Measurements from ENCODE around the gene YTHDF2.

YTHDF2 gene

DNA sequence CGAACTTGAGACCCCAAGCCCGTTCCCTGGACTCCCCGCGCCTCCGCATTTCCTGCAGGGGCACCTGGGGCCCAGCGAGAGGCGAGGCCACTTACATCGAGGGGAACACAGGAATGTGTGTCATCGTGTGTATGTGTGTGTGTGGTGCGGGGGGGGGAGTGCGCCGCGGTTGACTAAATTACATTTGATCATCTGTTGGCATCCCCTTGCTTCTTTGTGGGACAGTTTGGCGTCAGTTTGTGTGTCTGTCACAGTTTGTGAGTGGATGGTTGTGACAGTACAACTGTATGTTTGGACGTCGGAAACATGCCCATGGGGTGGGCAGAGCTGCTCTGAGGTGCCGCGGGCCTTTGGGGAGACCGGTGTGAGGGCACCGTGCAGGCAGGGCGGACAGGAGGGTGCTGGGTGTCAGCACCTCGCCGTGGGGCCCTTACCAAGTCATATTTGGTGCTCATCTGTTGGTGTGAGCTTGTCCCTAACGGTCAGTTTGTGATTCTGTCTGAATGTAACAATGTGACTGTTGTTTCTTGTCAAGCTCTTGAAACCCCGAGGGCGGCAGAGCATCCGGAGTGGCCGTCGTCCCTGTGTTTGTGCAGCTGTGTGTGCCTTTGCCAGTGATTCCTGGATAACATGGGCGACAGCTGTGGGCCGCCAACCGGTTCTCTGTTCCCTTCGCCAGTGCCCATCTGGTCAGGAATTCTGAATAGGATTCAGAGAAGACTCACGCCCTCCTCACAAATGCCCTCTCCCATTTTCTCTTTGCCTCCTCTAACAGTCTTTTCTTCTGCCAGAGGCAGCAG, 76.1 kb downstream of the YTHDF2 start:
- no peak overlapping the region for H2BK5ac ChIP-seq (ENCODE audit: low read length)
- peaks cover 4% of the 10 kb centered on the region for H3K27me3 ChIP-seq (ENCODE audit: insufficient read depth, low read length, poor library complexity)
- no CpG with 5 or more reads among the region's 34 CpGs for WGBS (ENCODE audit: extremely low coverage, insufficient coverage, low lambda C conversion rate)
- no peaks in the 10 kb centered on the region for H3K79me2 ChIP-seq (ENCODE audit: control insufficient read depth, insufficient read depth, low read length)
- H3K36me3 ChIP-seq (ENCODE audit: control insufficient read depth, insufficient read depth, low read length) = no peaks in the 10 kb centered on the region
- no peak overlapping the region for H2BK15ac ChIP-seq (replicated peaks; ENCODE audit: low read depth)
- no peak overlapping the region for H3K4ac ChIP-seq (ENCODE audit: low read depth, low read length)
- no peak overlapping the region for H3K27ac ChIP-seq (ENCODE audit: low read depth, low read length)
- peak overlapping the region; percentile 55 for H3K4me2 ChIP-seq (ENCODE audit: low read length)
- H3K23ac ChIP-seq (ENCODE audit: low read length) = peak overlapping the region; percentile 67
- H3K18ac ChIP-seq (ENCODE audit: low read length) = no peak overlapping the region
- no peak overlapping the region for H2AK5ac ChIP-seq (ENCODE audit: low read length)
- no peak overlapping the region for H2BK120ac ChIP-seq (ENCODE audit: low read depth, low read length)
- peak overlapping the region; percentile 84 for H3K56ac ChIP-seq (ENCODE audit: low read length)
- no peaks in the 10 kb centered on the region for H3K79me1 ChIP-seq (ENCODE audit: low read length)
- DNase-seq = no peak
- H4K8ac ChIP-seq (ENCODE audit: low read depth, low read length) = no peak overlapping the region
- H3K9ac ChIP-seq (ENCODE audit: low read length) = peak overlapping the region; percentile 46
- no peaks in the 10 kb centered on the region for H3K4me1 ChIP-seq (ENCODE audit: control insufficient read depth, low read depth, low read length)
- no peak overlapping the region for H3K4me3 ChIP-seq (ENCODE audit: low read length)
- H4K5ac ChIP-seq (ENCODE audit: low read length) = no peak overlapping the region

DNA sequence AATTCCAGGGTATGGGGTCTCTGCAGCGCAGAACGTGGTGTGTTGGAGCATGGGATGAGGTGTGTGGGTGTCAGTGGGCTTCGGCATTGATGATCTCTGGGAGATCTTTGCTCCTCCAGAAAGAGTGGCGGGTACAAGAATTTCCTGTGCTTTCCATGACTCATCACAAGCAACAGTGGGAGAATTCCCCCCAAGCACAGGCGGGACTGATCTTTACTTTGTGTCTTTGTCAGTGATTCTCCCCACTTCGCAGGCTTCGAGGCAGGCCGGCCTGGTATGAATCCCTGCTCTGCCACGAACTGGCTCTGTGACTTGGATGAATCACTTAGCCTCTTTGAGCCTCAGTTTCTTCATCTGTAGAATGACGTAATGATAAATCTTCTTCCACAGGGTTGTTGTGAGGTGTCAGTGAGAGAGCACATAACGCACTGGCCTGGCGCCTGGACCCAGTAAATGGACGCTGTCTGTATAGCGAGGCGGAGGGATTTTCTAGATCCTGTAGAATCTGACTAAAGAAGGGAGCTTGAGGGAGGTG, 77.3 kb downstream of the YTHDF2 start:
- H2BK5ac ChIP-seq (ENCODE audit: low read length) = no peak overlapping the region
- H3K18ac ChIP-seq (ENCODE audit: low read length) = no peak overlapping the region
- no peak for DNase-seq
- H3K4me1 ChIP-seq (ENCODE audit: control insufficient read depth, low read depth, low read length) = no peaks in the 10 kb centered on the region
- peaks cover 4% of the 10 kb centered on the region for H3K27me3 ChIP-seq (ENCODE audit: insufficient read depth, low read length, poor library complexity)
- H4K5ac ChIP-seq (ENCODE audit: low read length) = no peak overlapping the region
- H3K4ac ChIP-seq (ENCODE audit: low read depth, low read length) = no peak overlapping the region
- no peak overlapping the region for H2AK5ac ChIP-seq (ENCODE audit: low read length)
- H3K36me3 ChIP-seq (ENCODE audit: control insufficient read depth, insufficient read depth, low read length) = no peaks in the 10 kb centered on the region
- no peak overlapping the region for H3K9ac ChIP-seq (ENCODE audit: low read length)
- no CpG with 5 or more reads among the region's 15 CpGs for WGBS (ENCODE audit: extremely low coverage, insufficient coverage, low lambda C conversion rate)
- no peak overlapping the region for H3K23ac ChIP-seq (ENCODE audit: low read length)
- no peak overlapping the region for H3K27ac ChIP-seq (ENCODE audit: low read depth, low read length)
- H4K8ac ChIP-seq (ENCODE audit: low read depth, low read length) = no peak overlapping the region
- no peak overlapping the region for H3K4me2 ChIP-seq (ENCODE audit: low read length)
- H2BK120ac ChIP-seq (ENCODE audit: low read depth, low read length) = no peak overlapping the region
- no peak overlapping the region for H2BK15ac ChIP-seq (replicated peaks; ENCODE audit: low read depth)
- no peaks in the 10 kb centered on the region for H3K79me1 ChIP-seq (ENCODE audit: low read length)
- H3K79me2 ChIP-seq (ENCODE audit: control insufficient read depth, insufficient read depth, low read length) = no peaks in the 10 kb centered on the region
- no peak overlapping the region for H3K56ac ChIP-seq (ENCODE audit: low read length)
- no peak overlapping the region for H3K4me3 ChIP-seq (ENCODE audit: low read length)

DNA sequence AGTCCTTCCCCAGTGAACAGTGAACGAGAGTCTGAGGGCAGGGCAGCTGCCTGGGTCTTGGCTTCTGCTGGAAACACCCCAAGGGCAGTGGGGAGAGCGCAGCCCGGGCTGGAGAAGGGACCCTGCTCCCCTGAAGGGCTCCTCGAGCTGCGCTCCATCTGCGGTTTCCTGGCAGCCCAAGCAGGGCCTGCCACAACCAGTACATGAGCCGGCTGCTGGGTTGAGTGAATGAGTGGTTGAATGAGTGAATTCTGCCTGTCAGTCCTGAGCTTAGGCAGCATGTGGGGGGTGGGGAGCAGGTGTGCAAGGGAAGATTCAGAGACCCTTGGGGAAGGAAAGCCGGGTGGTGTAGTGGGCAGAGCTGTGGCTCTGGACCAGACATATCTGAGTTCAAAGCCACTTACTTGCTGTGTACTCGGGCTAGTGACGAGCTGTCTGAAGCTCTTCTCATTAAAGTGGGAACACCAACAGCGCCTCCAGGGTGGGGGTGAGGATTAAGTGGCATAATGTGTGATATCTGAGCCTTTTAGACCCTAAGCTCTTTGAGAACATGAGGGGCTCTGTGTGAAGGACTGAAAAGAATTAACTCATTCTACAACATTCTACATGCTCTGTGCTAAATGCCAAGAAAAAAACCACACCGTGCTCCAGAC, 78.9 kb downstream of the YTHDF2 start:
- Histone ChIP-seq H3K9ac (ENCODE audit: low read length) (no peak overlapping the region), H3K4me2 (ENCODE audit: low read length) (no peak overlapping the region), H3K36me3 (ENCODE audit: control insufficient read depth, insufficient read depth, low read length) (no peaks in the 10 kb centered on the region), H4K5ac (ENCODE audit: low read length) (no peak overlapping the region), H3K79me1 (ENCODE audit: low read length) (no peaks in the 10 kb centered on the region), H3K79me2 (ENCODE audit: control insufficient read depth, insufficient read depth, low read length) (no peaks in the 10 kb centered on the region), H4K8ac (ENCODE audit: low read depth, low read length) (no peak overlapping the region), H3K18ac (ENCODE audit: low read length) (no peak overlapping the region), H3K27me3 (ENCODE audit: insufficient read depth, low read length, poor library complexity) (peaks cover 4% of the 10 kb centered on the region), H3K27ac (ENCODE audit: low read depth, low read length) (no peak overlapping the region), H3K4me1 (ENCODE audit: control insufficient read depth, low read depth, low read length) (no peaks in the 10 kb centered on the region), H2BK5ac (ENCODE audit: low read length) (no peak overlapping the region), H2BK120ac (ENCODE audit: low read depth, low read length) (no peak overlapping the region), H3K56ac (ENCODE audit: low read length) (no peak overlapping the region), H2BK15ac (replicated peaks; ENCODE audit: low read depth) (no peak overlapping the region), H3K4ac (ENCODE audit: low read depth, low read length) (no peak overlapping the region), H3K4me3 (ENCODE audit: low read length) (no peak overlapping the region), H2AK5ac (ENCODE audit: low read length) (no peak overlapping the region), H3K23ac (ENCODE audit: low read length) (no peak overlapping the region)
- WGBS (ENCODE audit: extremely low coverage, insufficient coverage, low lambda C conversion rate) = no CpG with 5 or more reads among the region's 12 CpGs
- no peak for DNase-seq

DNA sequence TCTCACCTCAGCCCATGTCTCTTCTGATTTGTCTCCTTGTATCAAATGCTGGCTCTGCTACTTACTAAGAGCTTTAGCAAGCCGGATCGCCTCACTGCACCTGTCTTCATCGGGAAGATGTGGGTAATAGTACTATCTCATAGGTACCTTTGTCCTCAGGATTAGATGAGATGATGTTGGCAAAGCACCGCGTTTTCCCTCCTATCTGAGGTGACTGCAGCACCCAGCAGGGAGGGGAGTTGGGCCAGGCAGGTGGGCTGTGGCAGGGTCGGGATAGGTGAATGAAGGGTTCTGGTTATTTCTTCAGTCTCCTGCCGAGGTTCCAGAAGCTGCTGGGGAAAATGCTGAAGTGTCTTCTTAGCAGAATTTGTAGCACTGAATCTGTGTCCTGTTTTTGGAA, 80.4 kb downstream of the YTHDF2 start:
- no peak overlapping the region for H3K4me3 ChIP-seq (ENCODE audit: low read length)
- no peak overlapping the region for H2BK15ac ChIP-seq (replicated peaks; ENCODE audit: low read depth)
- H3K27ac ChIP-seq (ENCODE audit: low read depth, low read length) = no peak overlapping the region
- no peaks in the 10 kb centered on the region for H3K36me3 ChIP-seq (ENCODE audit: control insufficient read depth, insufficient read depth, low read length)
- H3K4me2 ChIP-seq (ENCODE audit: low read length) = no peak overlapping the region
- no peak overlapping the region for H2BK120ac ChIP-seq (ENCODE audit: low read depth, low read length)
- H4K5ac ChIP-seq (ENCODE audit: low read length) = no peak overlapping the region
- no peaks in the 10 kb centered on the region for H3K27me3 ChIP-seq (ENCODE audit: insufficient read depth, low read length, poor library complexity)
- H3K56ac ChIP-seq (ENCODE audit: low read length) = no peak overlapping the region
- H3K4ac ChIP-seq (ENCODE audit: low read depth, low read length) = no peak overlapping the region
- H2AK5ac ChIP-seq (ENCODE audit: low read length) = no peak overlapping the region
- H2BK5ac ChIP-seq (ENCODE audit: low read length) = no peak overlapping the region
- H3K9ac ChIP-seq (ENCODE audit: low read length) = no peak overlapping the region
- DNase-seq = no peak
- no peaks in the 10 kb centered on the region for H3K4me1 ChIP-seq (ENCODE audit: control insufficient read depth, low read depth, low read length)
- H3K23ac ChIP-seq (ENCODE audit: low read length) = no peak overlapping the region
- no CpG with 5 or more reads among the region's 7 CpGs for WGBS (ENCODE audit: extremely low coverage, insufficient coverage, low lambda C conversion rate)
- no peaks in the 10 kb centered on the region for H3K79me2 ChIP-seq (ENCODE audit: control insufficient read depth, insufficient read depth, low read length)
- H3K18ac ChIP-seq (ENCODE audit: low read length) = no peak overlapping the region
- H4K8ac ChIP-seq (ENCODE audit: low read depth, low read length) = no peak overlapping the region
- no peaks in the 10 kb centered on the region for H3K79me1 ChIP-seq (ENCODE audit: low read length)

DNA sequence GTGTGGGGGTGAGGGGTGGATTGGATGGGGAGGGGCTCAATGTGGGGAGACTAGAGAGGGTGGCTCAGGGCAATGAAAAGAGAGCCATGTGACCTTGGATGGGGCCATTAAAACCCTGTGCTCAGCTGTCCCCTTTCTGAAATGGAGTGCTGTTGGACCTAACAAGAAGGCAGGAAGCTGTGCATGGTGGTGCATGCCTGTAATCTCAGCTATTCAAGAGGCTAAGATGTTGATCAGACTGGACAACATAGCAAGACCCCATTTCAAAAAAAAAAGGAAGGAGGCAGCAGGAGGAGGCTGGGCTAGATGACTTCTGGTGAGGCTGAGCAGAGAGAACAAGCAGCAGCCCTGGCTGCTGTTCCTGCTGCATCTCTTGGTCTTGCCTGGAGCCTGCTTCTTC, 82.3 kb downstream of the YTHDF2 start:
- no peak overlapping the region for H3K9ac ChIP-seq (ENCODE audit: low read length)
- no peak overlapping the region for H2BK15ac ChIP-seq (replicated peaks; ENCODE audit: low read depth)
- H3K4me1 ChIP-seq (ENCODE audit: control insufficient read depth, low read depth, low read length) = no peaks in the 10 kb centered on the region
- H3K79me1 ChIP-seq (ENCODE audit: low read length) = no peaks in the 10 kb centered on the region
- no peak for DNase-seq
- H3K4me2 ChIP-seq (ENCODE audit: low read length) = no peak overlapping the region
- no peak overlapping the region for H3K23ac ChIP-seq (ENCODE audit: low read length)
- no peak overlapping the region for H2BK5ac ChIP-seq (ENCODE audit: low read length)
- H3K27ac ChIP-seq (ENCODE audit: low read depth, low read length) = no peak overlapping the region
- H4K8ac ChIP-seq (ENCODE audit: low read depth, low read length) = no peak overlapping the region
- H3K36me3 ChIP-seq (ENCODE audit: control insufficient read depth, insufficient read depth, low read length) = no peaks in the 10 kb centered on the region
- no peak overlapping the region for H3K4me3 ChIP-seq (ENCODE audit: low read length)
- no peaks in the 10 kb centered on the region for H3K79me2 ChIP-seq (ENCODE audit: control insufficient read depth, insufficient read depth, low read length)
- H4K5ac ChIP-seq (ENCODE audit: low read length) = no peak overlapping the region
- H3K18ac ChIP-seq (ENCODE audit: low read length) = no peak overlapping the region
- H2AK5ac ChIP-seq (ENCODE audit: low read length) = no peak overlapping the region
- no peak overlapping the region for H3K4ac ChIP-seq (ENCODE audit: low read depth, low read length)
- H3K27me3 ChIP-seq (ENCODE audit: insufficient read depth, low read length, poor library complexity) = no peaks in the 10 kb centered on the region
- no peak overlapping the region for H2BK120ac ChIP-seq (ENCODE audit: low read depth, low read length)
- no peak overlapping the region for H3K56ac ChIP-seq (ENCODE audit: low read length)
